HUDEP-2 (cell line): ENCODE data around the gene POMP.

Source experiments
- DNase-seq, 76 experiments: peaks; one replicate each; lab custom pipeline; 2025; ENCODE audit not compliant: unreplicated experiment in 76 of 76; lab: John Stamatoyannopoulos, UW

Gene POMP

GRCh38 chr13:28658796-28659620, at the start of gene POMP:
Gene POMP (plus strand): TSS chr13:28659130. CDS start chr13:28659185, 55 bp downstream.
- DNase-seq = peak in 75 of 76 experiments; percentile 25 to 86 (median 73)

- DNase-seq = no peak
These were observed 49.5 kb upstream of the POMP start for GRCh38 chr13:28609381-28609780.

GRCh38 chr13:28609926-28610325, 49.0 kb upstream of the POMP start:
- DNase-seq = no peak

- no peak for DNase-seq
These were observed 47.9 kb upstream of the POMP start for GRCh38 chr13:28610996-28611395.

GRCh38 chr13:28611654-28612131, 47.2 kb upstream of the POMP start:
- peak in 1 of 76 experiments; percentile 11 for DNase-seq

GRCh38 chr13:28613562-28613961, 45.4 kb upstream of the POMP start:
- no peak for DNase-seq

GRCh38 chr13:28615916-28616446, 42.9 kb upstream of the POMP start:
- DNase-seq = no peak

GRCh38 chr13:28618230-28618994, 40.5 kb upstream of the POMP start:
- no peak for DNase-seq

GRCh38 chr13:28620011-28620830, 38.7 kb upstream of the POMP start:
- no peak for DNase-seq

- DNase-seq = no peak
These were observed 37.5 kb upstream of the POMP start for GRCh38 chr13:28621449-28621848.

GRCh38 chr13:28622286-28622685, 36.6 kb upstream of the POMP start:
- DNase-seq = no peak

- no peak for DNase-seq
These were observed 34.9 kb upstream of the POMP start for GRCh38 chr13:28623782-28624706.

- no peak for DNase-seq
These were observed 34.1 kb upstream of the POMP start for GRCh38 chr13:28624707-28625432.

GRCh38 chr13:28626266-28626665, 32.7 kb upstream of the POMP start:
- no peak for DNase-seq

GRCh38 chr13:28628241-28628640, 30.7 kb upstream of the POMP start:
- DNase-seq = no peak

GRCh38 chr13:28630869-28631268, 28.1 kb upstream of the POMP start:
- no peak for DNase-seq

GRCh38 chr13:28631801-28632200, 27.1 kb upstream of the POMP start:
- no peak for DNase-seq

- no peak for DNase-seq
These were observed 22.9 kb upstream of the POMP start for GRCh38 chr13:28636069-28636468.
